MM.1S (cell line): ENCODE measurements around the gene PAX4.

ENCODE experiments used
- CTCF ChIP-seq: fragments of 300-600 bp; sonication (generic); IDR thresholded peaks from 2 replicates; pipeline ENCODE4 v1.5.1; 2016; ENCODE audit warnings: antibody characterized with exemption, low read length, mixed read lengths
- EZH2 ChIP-seq: fragments of 300-600 bp; sonication (generic); optimal IDR thresholded peaks from 2 replicates; pipeline ENCODE3; 2017; ENCODE audit warnings: low read depth, mild to moderate bottlenecking, antibody characterized with exemption, low read length, mixed read lengths
- EZH2phosphoT487 ChIP-seq: fragments of 300-600 bp; sonication (generic); IDR thresholded peaks from 2 replicates; pipeline ENCODE4 v1.6.1; 2018; ENCODE audit warnings: antibody characterized with exemption, low read length

- TF ChIP-seq CTCF: no peak
- no peak for TF ChIP-seq EZH2
- no peak for TF ChIP-seq EZH2phosphoT487
Measured at GRCh38 chr7:127618042-127618441, at the start of gene PAX4.
